ENCODE measurements around the gene CATSPERD.
"Not testable (repeated sequence)": the region's sequence is repeated elsewhere in the genome, so short reads cannot be mapped to it uniquely, and the experiment has no call there.

CATSPERD gene

DNA sequence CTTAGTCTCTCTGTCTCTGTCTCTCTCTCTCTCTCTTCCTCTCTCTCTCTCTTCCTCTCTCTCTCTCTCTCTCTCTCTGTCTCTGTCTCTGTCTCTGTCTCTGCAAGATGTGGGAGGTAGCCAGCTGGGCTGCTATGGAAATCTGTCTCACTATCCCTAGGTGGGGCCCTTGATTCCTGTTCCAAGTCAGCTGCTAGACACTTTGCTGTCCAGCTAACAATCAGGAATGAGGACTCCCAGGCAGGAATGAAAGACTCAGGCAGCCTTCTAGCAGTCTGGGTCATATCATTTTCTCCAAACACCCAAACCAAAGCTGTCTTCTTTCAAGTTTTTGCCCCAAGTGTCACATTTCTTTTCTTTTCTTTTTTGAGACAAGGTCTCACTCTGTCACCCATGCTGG is 23.2 kb downstream of the CATSPERD start:
- TF ChIP-seq, protein P1, sequence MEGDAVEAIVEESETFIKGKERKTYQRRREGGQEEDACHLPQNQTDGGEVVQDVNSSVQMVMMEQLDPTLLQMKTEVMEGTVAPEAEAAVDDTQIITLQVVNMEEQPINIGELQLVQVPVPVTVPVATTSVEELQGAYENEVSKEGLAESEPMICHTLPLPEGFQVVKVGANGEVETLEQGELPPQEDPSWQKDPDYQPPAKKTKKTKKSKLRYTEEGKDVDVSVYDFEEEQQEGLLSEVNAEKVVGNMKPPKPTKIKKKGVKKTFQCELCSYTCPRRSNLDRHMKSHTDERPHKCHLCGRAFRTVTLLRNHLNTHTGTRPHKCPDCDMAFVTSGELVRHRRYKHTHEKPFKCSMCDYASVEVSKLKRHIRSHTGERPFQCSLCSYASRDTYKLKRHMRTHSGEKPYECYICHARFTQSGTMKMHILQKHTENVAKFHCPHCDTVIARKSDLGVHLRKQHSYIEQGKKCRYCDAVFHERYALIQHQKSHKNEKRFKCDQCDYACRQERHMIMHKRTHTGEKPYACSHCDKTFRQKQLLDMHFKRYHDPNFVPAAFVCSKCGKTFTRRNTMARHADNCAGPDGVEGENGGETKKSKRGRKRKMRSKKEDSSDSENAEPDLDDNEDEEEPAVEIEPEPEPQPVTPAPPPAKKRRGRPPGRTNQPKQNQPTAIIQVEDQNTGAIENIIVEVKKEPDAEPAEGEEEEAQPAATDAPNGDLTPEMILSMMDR (IDR thresholded peaks at IDR 0.05; ENCODE audit: extremely low read depth, missing control alignments) = no peak
- DNase-seq (ENCODE audit: low spot score) = no peak

DNA sequence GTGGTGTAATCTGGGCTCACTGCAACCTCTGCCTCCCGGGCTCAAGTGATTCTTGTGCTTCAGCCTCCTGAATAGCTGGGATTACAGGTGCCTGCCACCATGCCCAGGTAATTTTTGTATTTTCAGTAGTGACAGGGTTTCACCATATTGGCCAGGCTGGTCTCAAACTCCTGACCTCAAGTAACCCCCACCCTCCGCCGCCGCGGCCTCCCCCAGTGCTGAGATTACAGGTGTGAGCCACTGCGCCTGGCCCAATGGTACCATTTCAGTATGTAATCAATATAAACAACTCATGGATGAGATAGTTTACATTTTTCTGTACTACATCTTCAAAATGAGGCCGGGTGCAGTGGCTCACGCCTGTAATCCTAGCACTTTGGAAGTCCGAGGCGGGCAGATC is 24.6 kb downstream of the CATSPERD start:
- not testable (repeated sequence) for DNase-seq (ENCODE audit: low spot score)

DNA sequence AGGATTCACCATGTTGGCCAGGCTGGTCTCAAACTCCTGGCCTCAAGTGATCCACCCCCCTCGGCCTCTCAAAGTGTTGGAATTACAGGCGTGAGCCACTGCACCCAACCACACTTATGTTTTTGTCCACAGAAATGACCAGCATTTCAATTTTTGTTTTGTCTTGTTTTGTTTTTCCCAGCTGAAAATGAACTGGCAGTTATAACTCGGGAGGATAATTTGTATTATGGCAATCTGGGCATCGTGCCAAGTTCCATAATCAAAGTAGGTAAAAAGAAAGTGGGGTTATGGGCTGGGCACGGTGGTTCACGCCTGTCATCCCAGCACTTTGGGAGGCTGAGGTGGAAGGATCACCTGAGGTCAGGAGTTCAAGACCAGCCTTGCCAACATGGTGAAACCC is 28.5 kb downstream of the CATSPERD start:
- DNase-seq (ENCODE audit: low spot score) = not testable (repeated sequence)

DNA sequence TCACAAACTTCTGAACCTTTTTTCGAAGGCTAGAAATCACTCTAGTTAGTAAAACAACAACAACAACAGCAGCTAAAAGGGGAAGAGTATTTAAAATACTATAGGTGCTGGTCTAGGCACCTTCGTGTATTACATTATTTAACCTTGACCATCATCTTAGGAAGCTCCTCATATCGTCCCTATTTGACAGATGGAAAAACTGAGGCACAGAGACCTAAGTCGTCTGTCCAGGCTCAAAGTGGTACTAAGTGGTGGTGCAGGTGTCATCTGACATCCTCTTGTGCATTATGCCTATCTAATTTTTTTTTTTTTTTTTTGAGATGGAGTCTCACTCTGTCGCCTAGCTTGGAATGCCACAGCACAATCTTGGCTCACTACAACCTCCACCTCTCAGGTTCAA is 29.1 kb downstream of the CATSPERD start:
- no peak for DNase-seq (ENCODE audit: low spot score)
- TF ChIP-seq, protein P1 (IDR thresholded peaks at IDR 0.05; ENCODE audit: extremely low read depth, missing control alignments) = no peak

DNA sequence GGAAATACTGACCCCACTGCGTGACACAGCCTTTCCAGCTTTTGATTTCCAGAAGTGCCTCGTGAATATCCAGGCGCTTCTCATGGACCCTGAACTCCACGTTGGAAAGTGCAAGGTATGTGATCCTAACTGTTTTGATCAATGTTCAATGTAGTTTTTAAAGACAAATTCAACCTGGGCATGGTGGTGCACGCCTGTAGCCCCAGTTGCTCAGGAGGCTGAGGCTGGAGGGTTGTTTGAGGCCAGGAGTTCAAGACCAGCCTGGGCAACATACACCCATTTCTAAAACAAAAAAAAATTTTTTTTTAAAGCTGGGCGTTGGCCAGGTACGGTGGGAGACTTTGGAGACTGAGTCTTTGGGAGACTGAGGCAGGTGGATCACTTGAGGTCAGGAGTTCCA is 31.3 kb downstream of the CATSPERD start:
- TF ChIP-seq, protein P1 (IDR thresholded peaks at IDR 0.05; ENCODE audit: extremely low read depth, missing control alignments) = no peak
- DNase-seq (ENCODE audit: low spot score) = no peak

DNA sequence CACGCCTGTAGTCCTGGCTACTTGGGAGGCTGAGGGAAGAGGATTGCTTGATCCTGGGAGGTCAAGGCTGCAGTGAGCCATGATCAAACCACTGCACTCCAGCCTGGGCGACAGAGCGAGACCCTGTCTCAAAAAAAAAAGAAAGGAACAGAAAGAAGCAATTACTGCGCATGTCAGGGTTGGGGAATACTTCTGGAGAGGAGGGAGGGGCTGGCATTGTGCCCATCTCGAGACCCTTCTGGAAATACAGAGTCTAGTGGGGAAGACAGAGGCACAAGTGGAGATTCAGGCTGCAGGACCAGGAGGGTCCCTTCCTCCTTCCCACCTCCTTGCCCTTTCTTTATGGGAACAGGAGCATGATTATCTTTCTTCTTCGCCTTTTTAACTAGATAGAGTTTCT is 33.3 kb downstream of the CATSPERD start:
- TF ChIP-seq, protein P1 (IDR thresholded peaks at IDR 0.05; ENCODE audit: extremely low read depth, missing control alignments) = no peak
- DNase-seq (ENCODE audit: low spot score) = no peak

DNA sequence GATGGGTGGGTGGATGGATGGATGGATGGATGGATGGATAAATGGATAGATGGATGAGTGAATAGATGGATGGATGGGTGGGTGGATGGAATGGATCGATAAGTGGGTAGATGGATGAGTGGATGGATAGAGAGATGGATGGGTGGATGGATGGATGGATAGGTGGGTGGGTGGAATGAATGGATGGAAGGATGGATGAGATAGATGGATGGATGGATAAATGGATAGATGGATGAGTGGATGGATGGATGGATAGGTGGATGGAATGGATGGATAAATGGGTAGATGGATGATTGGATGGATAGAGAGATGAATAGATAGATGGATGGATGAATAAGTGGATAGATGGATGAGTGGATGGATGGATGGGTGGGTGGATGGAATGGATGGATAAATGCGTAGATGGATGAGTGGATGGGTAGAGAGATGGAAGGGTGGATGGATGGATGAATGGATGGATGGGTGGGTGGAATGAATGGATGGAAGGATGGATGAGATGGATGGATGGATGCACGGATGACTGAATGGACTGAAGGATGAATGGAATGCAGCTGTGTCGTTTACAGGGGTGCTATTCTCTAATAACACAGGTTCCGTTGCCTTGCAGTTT is 42.3 kb downstream of the CATSPERD start:
- DNase-seq (ENCODE audit: low spot score) = no peak
- TF ChIP-seq, protein P1 (IDR thresholded peaks at IDR 0.05; ENCODE audit: extremely low read depth, missing control alignments) = no peak

DNA sequence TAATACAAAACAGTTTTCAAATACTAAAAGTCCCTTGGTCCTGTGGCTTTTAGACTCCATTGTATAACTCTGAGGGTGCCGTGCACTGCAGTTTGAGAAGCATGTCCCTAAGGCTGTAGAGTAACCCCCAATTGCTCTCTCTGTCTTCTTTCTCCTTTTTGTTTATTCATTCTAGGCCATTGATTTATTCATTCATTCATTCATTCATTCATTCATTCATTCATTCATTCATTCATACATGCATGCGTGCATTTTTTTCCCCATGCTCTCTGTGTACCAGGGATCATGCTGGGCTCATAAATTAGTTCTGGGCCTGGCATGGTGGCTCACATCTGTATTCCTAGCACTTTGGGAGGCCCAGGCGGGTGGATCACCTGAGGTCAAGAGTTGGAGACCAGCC is 44.8 kb downstream of the CATSPERD start:
- TF ChIP-seq, protein P1 (IDR thresholded peaks at IDR 0.05; ENCODE audit: extremely low read depth, missing control alignments) = no peak
- no peak for DNase-seq (ENCODE audit: low spot score)

Data from GM20000 (cell line).